SU-DHL-6 (cell line): ENCODE measurements around the gene TMEM208.
A peak's percentile ranks its signal among the peaks of the same experiment; 100 is the strongest.

Experiments
- H2AFZ ChIP-seq: fragments of 200-600 bp; sonication (generic); 2 replicates; pipeline ENCODE4 v1.6.1; 2014; ENCODE audit warnings: low read depth, mild to moderate bottlenecking, moderate library complexity, mixed read lengths, antibody characterized with exemption, low read length; ENCODE audit not compliant: severe bottlenecking
- H3F3A ChIP-seq: fragments of 200-600 bp; shearing (Covaris generic); 2 replicates; pipeline ENCODE4 v1.6.0; 2016; ENCODE audit warnings: antibody characterized with exemption, mild to moderate bottlenecking; ENCODE audit not compliant: insufficient read depth
- H3K27ac ChIP-seq: fragments of 200-600 bp; sonication (generic); 2 replicates; pipeline ENCODE4 v1.5.1; 2016; ENCODE audit warnings: low read depth, mild to moderate bottlenecking, low read length, moderate library complexity, mixed read lengths
- H3K27me3 ChIP-seq: fragments of 200-600 bp; sonication (generic), shearing (Covaris generic); 2 replicates; pipeline ENCODE4 v1.6.0; 2014; ENCODE audit warnings: mild to moderate bottlenecking, low read length
- H3K36me3 ChIP-seq: fragments of 200-600 bp; sonication (generic); 2 replicates; pipeline ENCODE4 v1.6.1; 2014; ENCODE audit warnings: mild to moderate bottlenecking, low read length, mixed read lengths
- H3K4me2 ChIP-seq: fragments of 300-600, 200-600 bp; shearing (Covaris generic), sonication (generic); 2 replicates; pipeline ENCODE4 v1.6.0; 2014; ENCODE audit warnings: low read length, low read depth, mild to moderate bottlenecking; ENCODE audit not compliant: poor library complexity, severe bottlenecking
- H3K4me3 ChIP-seq: fragments of 200-600 bp; sonication (generic); 2 replicates; pipeline ENCODE4 v1.5.1; 2014; ENCODE audit warnings: antibody characterized with exemption, low read length, mild to moderate bottlenecking, mixed read lengths; ENCODE audit not compliant: insufficient read depth, poor library complexity, severe bottlenecking
- H3K79me2 ChIP-seq: fragments of 200-600 bp; sonication (generic); 2 replicates; pipeline ENCODE4 v1.6.1; 2014; ENCODE audit warnings: mild to moderate bottlenecking, low read length, moderate library complexity; ENCODE audit not compliant: insufficient read depth
- H3K9ac ChIP-seq: fragments of 200-600 bp; sonication (generic); 2 replicates; pipeline ENCODE4 v1.7.0; 2014; ENCODE audit warnings: mild to moderate bottlenecking, low read length
- H3K9me2 ChIP-seq: fragments of 200-600 bp; sonication (generic); replicated peaks from 2 replicates; pipeline ENCODE4 v1.6.1; 2014; ENCODE audit warnings: low read length; ENCODE audit not compliant: insufficient read depth
- H3K9me3 ChIP-seq: fragments of 200-600 bp; sonication (generic); 2 replicates; pipeline ENCODE4 v1.6.1; 2014; ENCODE audit warnings: low read length, mixed read lengths; ENCODE audit not compliant: insufficient read depth
- H4K20me1 ChIP-seq: fragments of 200-600 bp; sonication (generic); 2 replicates; pipeline ENCODE4 v1.6.1; 2014; ENCODE audit warnings: low read depth, mild to moderate bottlenecking, antibody characterized with exemption, low read length, moderate library complexity, mixed read lengths
- EZH2phosphoT487 ChIP-seq: fragments of 200-600 bp; sonication (generic), shearing (Covaris generic); conservative IDR thresholded peaks from 2 replicates; pipeline ENCODE4 v1.6.1; 2018; ENCODE audit warnings: mild to moderate bottlenecking, antibody characterized with exemption, low read length, moderate library complexity, mixed read lengths
- TF ChIP-seq, protein P1 (sequence below): fragments of 200-600 bp; sonication (generic); IDR thresholded peaks from one replicate; pipeline ENCODE4 v1.5.1; 2017; ENCODE audit warnings: antibody characterized with exemption, mild to moderate bottlenecking, low read length, moderate library complexity; ENCODE audit not compliant: insufficient read depth, poor library complexity, severe bottlenecking

The TMEM208 gene

DNA sequence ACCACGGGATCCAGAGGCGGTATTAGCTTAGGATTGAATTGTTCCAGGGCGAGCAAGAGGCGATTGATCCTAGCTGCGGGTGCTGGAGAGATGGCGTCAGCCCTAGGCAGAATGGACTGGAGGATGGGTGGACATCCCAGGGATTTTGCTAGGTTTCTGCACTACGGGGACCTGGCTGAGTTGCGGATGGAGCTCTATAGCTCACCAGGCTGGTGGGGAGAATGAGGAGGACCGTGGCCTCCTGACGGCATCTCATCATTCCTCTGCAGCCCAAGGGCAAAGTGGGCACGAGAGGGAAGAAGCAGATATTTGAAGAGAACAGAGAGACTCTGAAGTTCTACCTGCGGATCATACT lies 614 bp downstream of the TMEM208 start:
- peak overlapping the region; percentile 72 for H3K9ac ChIP-seq
- TF ChIP-seq EZH2phosphoT487: no peak
- TF ChIP-seq, protein P1, sequence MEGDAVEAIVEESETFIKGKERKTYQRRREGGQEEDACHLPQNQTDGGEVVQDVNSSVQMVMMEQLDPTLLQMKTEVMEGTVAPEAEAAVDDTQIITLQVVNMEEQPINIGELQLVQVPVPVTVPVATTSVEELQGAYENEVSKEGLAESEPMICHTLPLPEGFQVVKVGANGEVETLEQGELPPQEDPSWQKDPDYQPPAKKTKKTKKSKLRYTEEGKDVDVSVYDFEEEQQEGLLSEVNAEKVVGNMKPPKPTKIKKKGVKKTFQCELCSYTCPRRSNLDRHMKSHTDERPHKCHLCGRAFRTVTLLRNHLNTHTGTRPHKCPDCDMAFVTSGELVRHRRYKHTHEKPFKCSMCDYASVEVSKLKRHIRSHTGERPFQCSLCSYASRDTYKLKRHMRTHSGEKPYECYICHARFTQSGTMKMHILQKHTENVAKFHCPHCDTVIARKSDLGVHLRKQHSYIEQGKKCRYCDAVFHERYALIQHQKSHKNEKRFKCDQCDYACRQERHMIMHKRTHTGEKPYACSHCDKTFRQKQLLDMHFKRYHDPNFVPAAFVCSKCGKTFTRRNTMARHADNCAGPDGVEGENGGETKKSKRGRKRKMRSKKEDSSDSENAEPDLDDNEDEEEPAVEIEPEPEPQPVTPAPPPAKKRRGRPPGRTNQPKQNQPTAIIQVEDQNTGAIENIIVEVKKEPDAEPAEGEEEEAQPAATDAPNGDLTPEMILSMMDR: no peak
- H3K27ac ChIP-seq: no peak overlapping the region
- peak overlapping the region; percentile 90 for H3K4me3 ChIP-seq
- no peaks in the 10 kb centered on the region for H4K20me1 ChIP-seq
- H3K9me3 ChIP-seq: no peaks in the 10 kb centered on the region
- no peaks in the 10 kb centered on the region for H3K36me3 ChIP-seq
- no peak overlapping the region for H2AFZ ChIP-seq
- no peaks in the 10 kb centered on the region for H3K27me3 ChIP-seq
- peak overlapping the region; percentile 98 for H3K4me2 ChIP-seq
- H3K79me2 ChIP-seq: peaks cover 11% of the 10 kb centered on the region
- H3F3A ChIP-seq: no peaks in the 10 kb centered on the region
- H3K9me2 ChIP-seq: no peaks in the 10 kb centered on the region

DNA sequence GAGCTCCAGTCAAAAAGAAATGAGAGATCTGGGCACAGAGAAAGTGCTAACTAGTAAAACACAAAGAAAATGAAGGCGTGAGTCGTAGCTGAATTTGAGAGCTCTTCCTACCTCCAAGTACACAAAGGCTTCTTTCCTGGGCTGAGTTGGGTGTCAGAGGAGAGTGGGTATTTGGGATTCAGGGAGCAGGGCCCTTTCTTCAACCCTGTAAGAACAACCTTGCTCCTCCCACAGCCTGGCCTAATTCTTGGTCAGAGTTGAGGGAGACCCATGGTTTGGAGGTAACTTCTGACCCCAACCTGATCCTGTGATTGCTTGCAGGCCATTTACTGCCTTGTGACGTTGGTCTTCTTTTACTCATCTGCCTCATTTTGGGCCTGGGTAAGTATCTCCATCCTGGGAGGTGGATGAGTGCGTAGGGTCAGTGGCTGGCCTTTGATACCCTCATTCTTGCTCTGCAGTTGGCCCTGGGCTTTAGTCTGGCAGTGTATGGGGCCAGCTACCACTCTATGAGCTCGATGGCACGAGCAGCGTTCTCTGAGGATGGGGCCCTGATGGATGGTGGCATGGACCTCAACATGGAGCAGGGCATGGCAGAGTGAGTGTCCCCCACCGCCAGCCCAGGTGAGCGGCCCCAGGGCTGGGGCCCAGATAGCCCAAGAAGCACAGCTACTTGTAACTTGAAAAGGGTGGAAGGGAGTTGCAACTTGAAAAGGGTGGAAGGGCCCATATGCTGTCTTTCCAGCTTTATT lies 1.3 kb downstream of the TMEM208 start:
- Histone ChIP-seq H3K27ac (no peak overlapping the region), H3K79me2 (peaks cover 11% of the 10 kb centered on the region), H3K36me3 (no peaks in the 10 kb centered on the region), H3F3A (no peaks in the 10 kb centered on the region), H3K4me3 (peak overlapping the region; percentile 90), H3K9ac (peak overlapping the region; percentile 72; the same call in 1 of the 2 replicates), H2AFZ (no peak overlapping the region), H3K9me3 (no peaks in the 10 kb centered on the region), H3K27me3 (no peaks in the 10 kb centered on the region), H4K20me1 (no peaks in the 10 kb centered on the region), H3K9me2 (no peaks in the 10 kb centered on the region), H3K4me2 (peak overlapping the region; percentile 98)
- no peak for TF ChIP-seq EZH2phosphoT487
- TF ChIP-seq, protein P1: no peak

DNA sequence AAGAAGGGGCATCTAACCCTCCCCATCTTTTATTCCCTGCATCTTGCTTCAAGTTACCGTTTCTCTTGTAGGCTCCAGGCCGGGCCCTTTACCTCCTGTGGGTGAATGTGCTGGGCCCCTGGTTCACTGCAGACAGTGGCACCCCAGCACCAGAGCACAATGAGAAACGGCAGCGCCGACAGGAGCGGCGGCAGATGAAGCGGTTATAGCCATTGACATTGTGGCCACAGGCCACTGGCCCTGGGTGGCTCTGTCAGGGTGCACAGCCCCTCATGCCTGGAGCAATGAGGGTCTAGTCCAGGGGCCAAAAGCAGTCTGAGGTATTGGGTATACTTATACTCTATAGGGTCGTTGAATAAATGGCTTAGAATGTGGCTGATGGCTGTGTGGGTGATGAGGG lies 2.0 kb downstream of the TMEM208 start:
- Histone ChIP-seq H3F3A (no peaks in the 10 kb centered on the region), H3K9me2 (no peaks in the 10 kb centered on the region), H3K4me2 (no peak overlapping the region), H3K9ac (no peak overlapping the region), H3K36me3 (no peaks in the 10 kb centered on the region), H2AFZ (no peak overlapping the region), H3K79me2 (peaks cover 11% of the 10 kb centered on the region), H4K20me1 (no peaks in the 10 kb centered on the region), H3K9me3 (no peaks in the 10 kb centered on the region), H3K27ac (no peak overlapping the region), H3K27me3 (no peaks in the 10 kb centered on the region), H3K4me3 (no peak overlapping the region)
- TF ChIP-seq EZH2phosphoT487: no peak
- TF ChIP-seq, protein P1: no peak
